SK-N-SH (cell line): ENCODE measurements around the gene CANT1. TPM values are rescaled to one million over a fixed set of nuclear protein-coding genes. Genes with fewer than 3 reads are reported as not detected.
"Not testable (repeated sequence)": the region's sequence is repeated elsewhere in the genome, so short reads cannot be mapped to it uniquely, and the experiment has no call there.

Experiments
- CTCF ChIA-PET: fragments of 300-600, 350-600 bp; formaldehyde crosslinking; extraction: SDS; loops from one replicate; lab custom pipeline; 2021; lab: Yijun Ruan, JAX
- POLR2A ChIA-PET: fragments of 350-600 bp; sonication (Branson Sonifier 250); formaldehyde crosslinking; extraction: SDS; loops from one replicate; lab custom pipeline; 2020; ENCODE audit warnings: antibody characterized with exemption, inconsistent platforms; lab: Yijun Ruan, JAX
- DNase-seq: peaks from one replicate; pipeline ENCODE4 v3.0.0; 2012
- H2AFZ ChIP-seq: fragments of 200-600 bp; sonication (generic); 2 replicates; pipeline ENCODE4 v1.8.1; 2016; ENCODE audit warnings: antibody characterized with exemption, mild to moderate bottlenecking, low read depth
- H3F3A ChIP-seq: fragments of 200-600 bp; sonication (generic); replicated peaks from 2 replicates; pipeline ENCODE3; 2016; ENCODE audit warnings: antibody characterized with exemption, mild to moderate bottlenecking; ENCODE audit not compliant: insufficient read depth
- H3K27ac ChIP-seq, 2 experiments: fragments of 200-500 bp in 1 of 2; fragments of 200-600 bp in 1 of 2; sonication (Bioruptor generic) in 1 of 2; sonication (generic), shearing (Covaris generic) in 1 of 2; 2 replicates each; pipeline versions ENCODE4 v1.5.1 to v1.6.1; 2014 to 2016; ENCODE audit warnings: low read depth in 2 of 2, inconsistent platforms in 1 of 2, low read length in 1 of 2, mild to moderate bottlenecking in 1 of 2, mixed read lengths in 1 of 2
- H3K27me3 ChIP-seq: fragments of 200-600 bp; sonication (generic), shearing (Covaris generic); 2 replicates; pipeline ENCODE4 v1.6.1; 2016; ENCODE audit warnings: mixed run types; ENCODE audit not compliant: insufficient read depth
- H3K36me3 ChIP-seq, 2 experiments: fragments of 200-500 bp in 1 of 2; fragments of 200-600 bp in 1 of 2; sonication (Bioruptor generic) in 1 of 2; sonication (generic) in 1 of 2; replicated peaks in 1 of 2; 2 replicates each; pipeline versions ENCODE3 to v1.5.1; 2014 to 2016; ENCODE audit warnings: low read length in 1 of 2, mild to moderate bottlenecking in 1 of 2; ENCODE audit not compliant: insufficient read depth in 2 of 2, control insufficient read depth in 1 of 2
- H3K4me1 ChIP-seq, 2 experiments: fragments of 200-500 bp in 1 of 2; fragments of 200-600 bp in 1 of 2; sonication (Bioruptor generic) in 1 of 2; sonication (generic), shearing (Covaris generic) in 1 of 2; 2 replicates each; pipeline versions ENCODE4 v1.5.1 to v1.6.1; 2014 to 2016; ENCODE audit warnings: low read depth in 1 of 2, low read length in 1 of 2, mixed run types in 1 of 2; ENCODE audit not compliant: insufficient read depth in 2 of 2, control insufficient read depth in 1 of 2
- H3K4me2 ChIP-seq: fragments of 200-600 bp; sonication (generic), shearing (Covaris generic); 2 replicates; pipeline ENCODE4 v1.6.1; 2017; ENCODE audit warnings: mixed run types
- H3K4me3 ChIP-seq, 2 experiments: fragments of 200-500 bp in 1 of 2; fragments of 200-600 bp in 1 of 2; sonication (Bioruptor generic) in 1 of 2; sonication (generic), shearing (Covaris generic) in 1 of 2; 2 replicates each; pipeline versions ENCODE4 v1.5.1 to v1.8.1; 2014 to 2016; ENCODE audit warnings: low read depth in 2 of 2, inconsistent platforms in 1 of 2, low read length in 1 of 2, mild to moderate bottlenecking in 1 of 2, mixed read lengths in 1 of 2, moderate library complexity in 1 of 2
- H3K79me2 ChIP-seq: fragments of 200-600 bp; sonication (generic); 2 replicates; pipeline ENCODE4 v1.8.1; 2017; ENCODE audit warnings: mild to moderate bottlenecking; ENCODE audit not compliant: insufficient read depth
- H3K9ac ChIP-seq: fragments of 200-600 bp; sonication (generic); 2 replicates; pipeline ENCODE4 v1.6.1; 2017; ENCODE audit warnings: mixed run types
- H3K9me2 ChIP-seq: fragments of 200-600 bp; sonication (generic); 2 replicates; pipeline ENCODE4 v1.6.1; 2017; ENCODE audit warnings: mixed run types
- H3K9me3 ChIP-seq: fragments of 200-600 bp; sonication (generic); 2 replicates; pipeline ENCODE4 v1.6.1; 2017; ENCODE audit warnings: mixed run types, mild to moderate bottlenecking, moderate library complexity
- H4K20me1 ChIP-seq: fragments of 200-600 bp; sonication (generic); 2 replicates; pipeline ENCODE4 v1.6.1; 2017; ENCODE audit warnings: mild to moderate bottlenecking, mixed run types; ENCODE audit not compliant: insufficient read depth
- FOXJ3 ChIP-seq: sonication (generic); formaldehyde crosslinking; IDR thresholded peaks from 2 replicates; pipeline ENCODE4 v1.5.1; 2020; ENCODE audit warnings: mild to moderate bottlenecking, missing genetic modification reagents
- FOXM1 ChIP-seq: IDR thresholded peaks from 2 replicates; pipeline ENCODE4 v1.4.0; 2012; ENCODE audit warnings: low read depth, mild to moderate bottlenecking
- GABPA ChIP-seq: IDR thresholded peaks from 2 replicates; pipeline ENCODE4 v1.4.0; 2012; ENCODE audit warnings: low read depth, mild to moderate bottlenecking
- SIN3A ChIP-seq: IDR thresholded peaks from 2 replicates; pipeline ENCODE4 v1.6.1; 2012; ENCODE audit warnings: low read depth, mild to moderate bottlenecking, low read length, moderate library complexity, borderline replicate concordance
- TEAD4 ChIP-seq: IDR thresholded peaks from 2 replicates; pipeline ENCODE4 v1.4.0; 2012; ENCODE audit warnings: mild to moderate bottlenecking, borderline replicate concordance; ENCODE audit not compliant: insufficient read depth
- WGBS: methylation state at CpG from one replicate; pipeline ENCODE4 v1.1.6; 2017; ENCODE audit warnings: low lambda C conversion rate; 5-methylcytosine and 5-hydroxymethylcytosine counted together
- polyA plus RNA-seq, 3 experiments: library from polyadenylated mRNA; depleted of rRNA; stranded (reverse); fragments of >200 nt; gene quantifications; 2 replicates each; pipeline ENCODE4 v1.2.3, GENCODE V29; 2012

The CANT1 gene
- polyA plus RNA-seq, 1 of the 3 experiments (the other 2 are of a cell fraction) = 87.4 TPM

DNA sequence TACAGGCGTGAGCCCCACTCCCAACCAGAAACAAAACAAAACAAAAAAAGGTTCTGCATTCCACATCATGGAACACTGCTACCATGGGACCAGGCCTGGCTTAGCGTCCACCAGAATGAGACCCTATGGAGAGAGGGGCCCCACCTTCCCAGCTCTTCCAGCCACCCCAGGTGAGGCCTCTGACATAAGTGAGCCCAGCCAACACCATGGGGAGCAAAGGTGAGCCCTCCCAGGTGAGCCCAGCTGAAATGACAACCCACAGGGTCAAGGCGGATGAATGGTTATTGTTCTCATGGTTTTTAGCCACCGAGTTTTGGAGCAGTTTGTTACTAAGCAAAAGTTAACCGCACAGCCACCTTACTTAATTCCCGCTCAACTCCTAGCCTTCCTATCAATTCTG is 46.2 kb downstream of the CANT1 start:
- no peak overlapping the region for H3K27ac ChIP-seq
- H3K4me2 ChIP-seq = no peak overlapping the region
- 93% methylated on average over 6 of the region's 6 CpGs for WGBS
- no peaks in the 10 kb centered on the region for H3K9me3 ChIP-seq
- no peaks in the 10 kb centered on the region for H3K27me3 ChIP-seq
- POLR2A ChIA-PET = interaction anchor here (0.6 to 1.5 kb wide), 2 partner anchors 10 to 78 kb away, joined by 5 to 10 read pairs; no protein-coding TSS in a partner anchor
- H3F3A ChIP-seq = no peaks in the 10 kb centered on the region
- peaks cover 0 to 7% of the 10 kb centered on the region in 2 experiments; a peak in 1 of 4 replicates for H3K4me1 ChIP-seq
- H3K9ac ChIP-seq = no peak overlapping the region
- no peak overlapping the region for H3K4me3 ChIP-seq
- no peaks in the 10 kb centered on the region for H4K20me1 ChIP-seq
- no peaks in the 10 kb centered on the region for H3K79me2 ChIP-seq
- peaks cover 5 to 15% of the 10 kb centered on the region in 2 experiments for H3K36me3 ChIP-seq
- H3K9me2 ChIP-seq = no peaks in the 10 kb centered on the region
- TF ChIP-seq FOXM1 (no peak), GABPA (no peak)
- TF ChIP-seq, all 33 proteins: peak for 0
- no peak for DNase-seq
- CTCF ChIA-PET = interaction anchor here (1.3 to 26.0 kb wide), 4 partner anchors 13 to 120 kb away, joined by 3 to 458 read pairs (median 99); partner anchors contain the start of gene LGALS3BP
- H2AFZ ChIP-seq = no peak overlapping the region

DNA sequence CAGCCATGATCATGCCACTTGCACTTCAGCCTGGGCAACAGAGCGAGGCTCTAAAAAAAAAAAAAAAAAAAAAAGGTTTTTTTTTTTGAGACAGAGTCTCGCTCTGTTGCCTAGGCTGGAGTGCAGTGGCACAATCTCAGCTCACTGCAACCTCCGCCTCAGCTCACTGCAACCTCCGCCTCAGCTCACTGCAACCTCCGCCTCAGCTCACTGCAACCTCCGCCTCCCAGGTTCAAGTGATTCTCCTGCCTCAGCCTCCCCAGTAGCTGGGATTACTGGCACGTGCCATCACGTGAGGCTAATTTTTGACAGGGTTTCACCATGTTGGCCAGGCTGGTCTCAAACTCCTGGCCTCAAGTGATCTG is 46.6 kb downstream of the CANT1 start:
- not testable (repeated sequence) for H3K27me3 ChIP-seq, H3K4me1 ChIP-seq, H2AFZ ChIP-seq, H3K4me3 ChIP-seq, H3K4me2 ChIP-seq, H3K9me2 ChIP-seq, H3K9me3 ChIP-seq, H3F3A ChIP-seq, H3K27ac ChIP-seq, DNase-seq, H4K20me1 ChIP-seq, H3K9ac ChIP-seq, H3K79me2 ChIP-seq
- peaks cover 4 to 15% of the 10 kb centered on the region in 2 experiments for H3K36me3 ChIP-seq
- CTCF ChIA-PET = interaction anchor here (1.0 to 26.0 kb wide), 6 partner anchors 13 to 120 kb away, joined by 3 to 458 read pairs (median 4); partner anchors contain the start of gene LGALS3BP
- POLR2A ChIA-PET = interaction anchor here (1.5 kb wide), 1 partner anchor 9 kb away, joined by 10 read pairs; no protein-coding TSS in a partner anchor
- WGBS = 92% methylated on average over 8 of the region's 8 CpGs

DNA sequence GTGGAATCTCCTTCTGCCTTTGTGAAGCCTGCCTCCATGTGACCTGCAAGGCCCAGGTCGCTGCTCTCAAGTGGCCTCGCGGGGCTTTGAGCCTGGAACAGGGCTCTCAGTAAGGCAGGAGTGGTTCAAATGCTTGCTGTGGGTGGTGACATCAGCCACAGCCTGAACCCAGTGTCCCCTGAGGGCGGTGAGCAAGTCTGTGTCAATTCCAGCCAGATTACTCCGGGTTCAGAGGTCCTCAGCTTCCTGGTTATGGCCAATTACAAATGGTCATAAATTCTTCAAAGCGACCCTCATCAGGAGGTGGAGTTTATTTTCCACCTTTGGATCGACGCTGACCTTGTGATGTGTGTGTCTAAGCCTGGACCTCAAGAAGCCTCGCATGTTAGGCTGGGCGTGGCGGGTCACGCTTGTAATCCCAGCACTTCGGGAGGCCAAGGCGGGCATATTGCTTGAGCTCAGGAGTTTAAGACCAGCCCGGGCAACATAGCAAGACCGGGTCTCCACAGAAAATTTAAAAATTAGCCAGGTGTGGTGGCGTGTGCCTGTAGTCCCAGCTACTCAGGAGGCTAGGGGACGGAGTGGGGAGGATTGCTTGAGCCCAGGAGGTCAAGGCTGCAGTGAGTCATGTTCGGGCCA is 47.1 kb downstream of the CANT1 start:
- peak; percentile 39 for DNase-seq
- no peaks in the 10 kb centered on the region for H3K79me2 ChIP-seq
- no peak overlapping the region for H3K4me2 ChIP-seq
- H3K9ac ChIP-seq = no peak overlapping the region
- CTCF ChIA-PET = interaction anchor here (1.0 to 26.0 kb wide), 6 partner anchors 14 to 466 kb away, joined by 3 to 458 read pairs (median 4); partner anchors contain the start of gene LGALS3BP
- peaks cover 0 to 8% of the 10 kb centered on the region in 2 experiments; a peak in 1 of 4 replicates for H3K4me1 ChIP-seq
- WGBS = 82% methylated on average over 18 of the region's 19 CpGs
- H3K9me2 ChIP-seq = no peaks in the 10 kb centered on the region
- no peaks in the 10 kb centered on the region for H3K9me3 ChIP-seq
- H3F3A ChIP-seq = no peaks in the 10 kb centered on the region
- no peak overlapping the region for H3K4me3 ChIP-seq
- no peaks in the 10 kb centered on the region for H4K20me1 ChIP-seq
- peaks cover 4 to 11% of the 10 kb centered on the region in 2 experiments for H3K36me3 ChIP-seq
- no peak for TF ChIP-seq SIN3A
- no peak for TF ChIP-seq FOXJ3 (CRISPR knock-in tag)
- TF ChIP-seq TEAD4 = no peak
- TF ChIP-seq, all 33 proteins: peak for 0
- POLR2A ChIA-PET = interaction anchor here (1.5 kb wide), 1 partner anchor 9 kb away, joined by 10 read pairs; no protein-coding TSS in a partner anchor
- no peak overlapping the region for H3K27ac ChIP-seq
- no peaks in the 10 kb centered on the region for H3K27me3 ChIP-seq
- no peak overlapping the region for H2AFZ ChIP-seq
